Endothelial cell of umbilical vein (primary cell): ENCODE measurements around the gene CMTM2. TPM values are rescaled to one million over a fixed set of nuclear protein-coding genes. Genes with fewer than 3 reads are reported as not detected.

Experiments
- BruUV-seq: library from RNA; stranded (reverse); fragments of 400-500 nt; replicated peaks from 2 replicates; lab custom pipeline; 2021; lab: Mats Ljungman, UMichigan
- CTCF ChIA-PET: fragments of 300-600, 350-600 bp; sonication (Branson Sonifier 250); formaldehyde crosslinking; loops from one replicate; lab custom pipeline; 2021; ENCODE audit warnings: antibody characterized with exemption, inconsistent platforms; lab: Charles Lee
- POLR2A ChIA-PET: fragments of 300-600, 350-600 bp; sonication (Branson Sonifier 250); formaldehyde crosslinking; loops from one replicate; lab custom pipeline; 2021; ENCODE audit warnings: antibody characterized with exemption, inconsistent platforms; lab: Charles Lee
- DNase-seq: peaks from one replicate; pipeline ENCODE4 v3.0.0-alpha.2; 2011; ENCODE audit warnings: low read depth, low spot score
- FAIRE-seq: peaks from 2 replicates; lab custom pipeline; 2011; peaks lifted over from hg19 to GRCh38; lab: Jason Lieb, UNC
- H2AFZ ChIP-seq: 2 replicates; pipeline ENCODE4 v1.6.0; 2012; ENCODE audit warnings: low read depth, low read length, control low read depth, inconsistent platforms
- H3K27ac ChIP-seq: 2 replicates; pipeline ENCODE4 v1.5.1; 2011; ENCODE audit warnings: low read depth, mild to moderate bottlenecking, control low read depth, low read length, moderate library complexity; ENCODE audit not compliant: insufficient read depth
- H3K27me3 ChIP-seq, 2 experiments: 2 replicates each; pipeline versions ENCODE4 v1.6.0 to v1.6.1; 2011; ENCODE audit warnings: low read length in 2 of 2, mixed read lengths in 1 of 2; ENCODE audit not compliant: control insufficient read depth in 2 of 2, insufficient read depth in 2 of 2
- H3K36me3 ChIP-seq, 2 experiments: 2 replicates in 1 of 2; 3 replicates in 1 of 2; pipeline ENCODE4 v1.5.1; 2011; ENCODE audit warnings: low read length in 2 of 2, mild to moderate bottlenecking in 1 of 2, moderate library complexity in 1 of 2; ENCODE audit not compliant: control insufficient read depth in 2 of 2, insufficient read depth in 2 of 2; ENCODE audit errors: extremely low read depth in 1 of 2
- H3K4me1 ChIP-seq: 3 replicates; pipeline ENCODE4 v1.5.1; 2011; ENCODE audit warnings: mild to moderate bottlenecking, low read length; ENCODE audit not compliant: control insufficient read depth, insufficient read depth; ENCODE audit errors: extremely low read depth
- H3K4me2 ChIP-seq: 2 replicates; pipeline ENCODE4 v1.6.1; 2011; ENCODE audit warnings: low read length, control low read depth, mixed read lengths; ENCODE audit not compliant: insufficient read depth
- H3K4me3 ChIP-seq, 3 experiments: fragments of 200-600 bp in 1 of 3; sonication (generic), shearing (Covaris generic) in 1 of 3; replicated peaks in 1 of 3; 2 replicates each; pipeline ENCODE4 v1.5.1; 2011 to 2016; ENCODE audit warnings: control low read depth in 3 of 3, low read length in 3 of 3, mild to moderate bottlenecking in 2 of 3, inconsistent platforms in 1 of 3, low read depth in 1 of 3, moderate library complexity in 1 of 3; ENCODE audit not compliant: insufficient read depth in 1 of 3
- H3K79me2 ChIP-seq: 2 replicates; pipeline ENCODE4 v1.6.0; 2012; ENCODE audit warnings: low read length, inconsistent platforms; ENCODE audit not compliant: control insufficient read depth, insufficient read depth
- H3K9ac ChIP-seq: replicated peaks from 2 replicates; pipeline ENCODE3; 2011; ENCODE audit warnings: low read length, control low read depth; ENCODE audit not compliant: insufficient read depth; ENCODE audit errors: extremely low read depth
- H3K9me1 ChIP-seq: replicated peaks from 3 replicates; pipeline ENCODE4 v1.6.0; 2011; ENCODE audit warnings: mild to moderate bottlenecking, low read length; ENCODE audit not compliant: control insufficient read depth, insufficient read depth; ENCODE audit errors: extremely low read depth
- H3K9me3 ChIP-seq: replicated peaks from 2 replicates; pipeline ENCODE4 v1.5.1; 2012; ENCODE audit warnings: low read length, inconsistent platforms; ENCODE audit not compliant: control insufficient read depth, insufficient read depth
- H4K20me1 ChIP-seq: replicated peaks from 2 replicates; pipeline ENCODE3; 2011; ENCODE audit warnings: mild to moderate bottlenecking, low read length; ENCODE audit not compliant: control insufficient read depth, insufficient read depth; ENCODE audit errors: extremely low read depth
- EZH2 ChIP-seq: IDR thresholded peaks from 2 replicates; pipeline ENCODE4 v1.6.1; 2012; ENCODE audit warnings: borderline replicate concordance, low read depth, mild to moderate bottlenecking, moderate library complexity, low read length, inconsistent platforms; ENCODE audit not compliant: severe bottlenecking
- FOS ChIP-seq: IDR thresholded peaks from 2 replicates; pipeline ENCODE4 v1.6.1; 2011; ENCODE audit warnings: mild to moderate bottlenecking, low read length, moderate library complexity, borderline replicate concordance; ENCODE audit not compliant: insufficient read depth
- GATA2 ChIP-seq: IDR thresholded peaks from 2 replicates; pipeline ENCODE4 v1.7.0; 2011; ENCODE audit warnings: low read depth, mild to moderate bottlenecking, moderate library complexity, mixed read lengths, low read length; ENCODE audit not compliant: insufficient read length, insufficient read depth
- JUN ChIP-seq: IDR thresholded peaks from 2 replicates; pipeline ENCODE4 v1.6.1; 2011; ENCODE audit warnings: borderline replicate concordance, low read depth; ENCODE audit not compliant: insufficient read length, insufficient read depth
- MYC ChIP-seq: IDR thresholded peaks from one replicate; pipeline ENCODE4 v1.6.1; 2011; ENCODE audit warnings: mild to moderate bottlenecking, low read depth, low read length
- POLR2A ChIP-seq: IDR thresholded peaks from 2 replicates; pipeline ENCODE4 v1.6.1; 2012; ENCODE audit warnings: low read depth, mild to moderate bottlenecking, control low read depth, low read length
- POLR2AphosphoS5 ChIP-seq: IDR thresholded peaks from 2 replicates; pipeline ENCODE4 v1.6.1; 2012; ENCODE audit warnings: low read depth, mild to moderate bottlenecking, control low read depth, low read length, moderate library complexity; ENCODE audit not compliant: insufficient read depth
- dilution Hi-C: fragments of 300-500 bp; cut with MboI; formaldehyde crosslinking; loops from one replicate; pipeline ENCODE4 v1.15.0; 2019; ENCODE audit warnings: low sequenced_read_pairs; ENCODE audit not compliant: extremely low pct_ligation_motif_present
- intact Hi-C: fragments of 100-400 bp; cut with micrococcal nuclease; formaldehyde crosslinking; loops from one replicate; pipeline ENCODE4 v1.10.0; 2022
- polyA plus RNA-seq, 4 experiments: library from polyadenylated mRNA; depleted of rRNA in 3 of 4; stranded (reverse) in 3 of 4; unstranded in 1 of 4; fragments of >200 nt; gene quantifications; 2 replicates each; pipeline versions ENCODE4 v1.2.1 to v1.2.3, GENCODE V29; 2011 to 2012; ENCODE audit warnings: missing spikeins in 1 of 4
- total RNA-seq: library from RNA; stranded (reverse); gene quantifications from 2 replicates; pipeline ENCODE4 v1.2.3, GENCODE V29; 2021
- TF ChIP-seq, protein P1 (sequence below), 2 donors: IDR thresholded peaks; 1 replicate in 1 of 2; 2 replicates in 1 of 2; pipeline ENCODE4 v1.5.1; 2011; ENCODE audit warnings: low read length in 2 of 2, mild to moderate bottlenecking in 2 of 2, moderate library complexity in 2 of 2, control low read depth in 1 of 2, inconsistent platforms in 1 of 2, low read depth in 1 of 2; ENCODE audit not compliant: insufficient read depth in 1 of 2; ENCODE audit errors: extremely low read depth in 1 of 2
- TF ChIP-seq, protein P2 (sequence below): IDR thresholded peaks from 2 replicates; pipeline ENCODE4 v1.6.1; 2011; ENCODE audit not compliant: insufficient read depth, insufficient read length

The CMTM2 gene
- total and polyA plus RNA-seq, 2 donors (not counting 3 experiments of a cell fraction or from before 2014, with no cell fraction given) = not detected

DNA sequence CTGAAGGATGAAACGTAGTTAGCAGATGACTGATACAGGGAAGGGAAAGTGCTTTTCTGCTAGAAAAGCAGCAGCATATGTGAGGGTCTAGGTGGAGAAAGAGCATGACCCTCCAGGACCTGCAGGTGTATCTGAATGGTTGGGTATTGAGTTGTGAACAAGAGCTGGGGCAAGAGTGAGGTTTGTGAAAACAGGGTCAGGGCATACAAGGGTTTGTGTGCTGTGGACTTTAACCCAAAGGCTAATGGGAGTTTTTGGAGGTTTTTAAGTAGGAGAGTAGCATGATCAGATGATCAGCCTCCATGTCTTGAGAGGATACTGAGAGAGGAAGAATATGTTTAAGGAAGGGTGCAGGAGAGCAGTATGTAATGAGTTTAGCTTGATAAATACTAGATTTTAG, 19.2 kb upstream of the CMTM2 start:
- H3K4me3 ChIP-seq = no peak overlapping the region
- peaks cover 13% of the 10 kb centered on the region for H3K4me1 ChIP-seq
- no peak for FAIRE-seq
- DNase-seq = no peak
- no peaks in the 10 kb centered on the region for H3K9me3 ChIP-seq
- H3K9me1 ChIP-seq = no peaks in the 10 kb centered on the region
- peaks cover 4 to 11% of the 10 kb centered on the region in 2 experiments for H3K36me3 ChIP-seq
- BruUV-seq = no TSS peak
- H4K20me1 ChIP-seq = no peaks in the 10 kb centered on the region
- POLR2A ChIA-PET = no interaction called here
- no peak overlapping the region for H3K9ac ChIP-seq
- H3K27me3 ChIP-seq = no peaks in the 10 kb centered on the region
- no peak overlapping the region for H2AFZ ChIP-seq
- no peak overlapping the region for H3K27ac ChIP-seq
- CTCF ChIA-PET = interaction anchor here (0.7 kb wide), 1 partner anchor 10 kb away, joined by 3 read pairs; no protein-coding TSS in a partner anchor
- TF ChIP-seq POLR2AphosphoS5 = no peak
- no peak for TF ChIP-seq POLR2A
- no peak for TF ChIP-seq JUN
- TF ChIP-seq MYC = no peak
- no peak for TF ChIP-seq GATA2
- intact Hi-C loops (no loop called here), dilution Hi-C loops (no loop called here)
- peaks cover 38% of the 10 kb centered on the region for H3K79me2 ChIP-seq
- no peak overlapping the region for H3K4me2 ChIP-seq

DNA sequence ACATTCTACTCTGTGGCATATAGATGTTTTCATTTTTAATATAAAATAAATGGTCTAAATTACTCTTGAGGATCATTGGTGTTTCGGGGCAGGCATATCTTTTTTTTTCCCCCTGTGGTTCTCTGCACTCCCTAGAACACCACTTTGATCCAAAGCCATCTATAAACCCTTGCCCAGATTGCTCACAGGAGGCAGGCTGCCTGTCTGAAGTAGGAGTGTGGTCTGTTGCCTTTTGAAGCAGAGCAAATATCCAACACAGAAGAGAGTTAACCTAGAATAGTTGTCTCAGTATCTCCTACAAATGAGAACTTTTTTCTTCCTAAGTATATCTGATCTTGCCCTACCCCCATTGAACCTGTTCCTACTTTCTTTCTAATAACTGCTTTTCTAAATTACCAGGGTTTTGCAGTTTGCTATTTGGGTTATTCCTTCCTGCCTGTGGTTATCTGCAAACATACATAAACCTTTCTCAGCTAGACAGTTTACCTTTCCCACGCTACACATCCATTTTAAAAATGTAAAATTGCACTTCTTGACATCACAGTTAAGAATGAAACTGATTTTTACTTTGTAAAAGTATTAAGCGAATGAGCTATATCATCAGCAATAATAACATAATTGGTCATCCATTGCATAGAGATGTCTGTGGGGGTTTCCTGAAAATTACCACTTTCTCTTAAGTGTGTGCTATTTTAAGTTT, 17.7 kb upstream of the CMTM2 start:
- ChIA-PET CTCF (interaction anchor here (1.1 to 2.7 kb wide), 6 partner anchors 9 to 306 kb away, joined by 3 to 13 read pairs (median 4); partner anchors contain the start of gene CKLF), POLR2A (no interaction called here)
- H4K20me1 ChIP-seq = no peaks in the 10 kb centered on the region
- no TSS peak for BruUV-seq
- peaks cover 4 to 16% of the 10 kb centered on the region in 2 experiments for H3K36me3 ChIP-seq
- H3K4me2 ChIP-seq = no peak overlapping the region
- intact Hi-C loops = no loop called here
- peaks cover 19% of the 10 kb centered on the region for H3K4me1 ChIP-seq
- FAIRE-seq (no peak), DNase-seq (no peak)
- H3K4me3 ChIP-seq = no peak overlapping the region
- no peaks in the 10 kb centered on the region for H3K27me3 ChIP-seq
- H3K9me3 ChIP-seq = no peaks in the 10 kb centered on the region
- no peaks in the 10 kb centered on the region for H3K9me1 ChIP-seq
- peaks cover 30% of the 10 kb centered on the region for H3K79me2 ChIP-seq
- no peak overlapping the region for H3K9ac ChIP-seq
- no peak overlapping the region for H2AFZ ChIP-seq
- dilution Hi-C loops = no loop called here
- H3K27ac ChIP-seq = no peak overlapping the region
- TF ChIP-seq POLR2A (no peak), GATA2 (no peak), EZH2 (no peak), MYC (no peak), POLR2AphosphoS5 (no peak), JUN (no peak), FOS (no peak)
- TF ChIP-seq, protein P1, sequence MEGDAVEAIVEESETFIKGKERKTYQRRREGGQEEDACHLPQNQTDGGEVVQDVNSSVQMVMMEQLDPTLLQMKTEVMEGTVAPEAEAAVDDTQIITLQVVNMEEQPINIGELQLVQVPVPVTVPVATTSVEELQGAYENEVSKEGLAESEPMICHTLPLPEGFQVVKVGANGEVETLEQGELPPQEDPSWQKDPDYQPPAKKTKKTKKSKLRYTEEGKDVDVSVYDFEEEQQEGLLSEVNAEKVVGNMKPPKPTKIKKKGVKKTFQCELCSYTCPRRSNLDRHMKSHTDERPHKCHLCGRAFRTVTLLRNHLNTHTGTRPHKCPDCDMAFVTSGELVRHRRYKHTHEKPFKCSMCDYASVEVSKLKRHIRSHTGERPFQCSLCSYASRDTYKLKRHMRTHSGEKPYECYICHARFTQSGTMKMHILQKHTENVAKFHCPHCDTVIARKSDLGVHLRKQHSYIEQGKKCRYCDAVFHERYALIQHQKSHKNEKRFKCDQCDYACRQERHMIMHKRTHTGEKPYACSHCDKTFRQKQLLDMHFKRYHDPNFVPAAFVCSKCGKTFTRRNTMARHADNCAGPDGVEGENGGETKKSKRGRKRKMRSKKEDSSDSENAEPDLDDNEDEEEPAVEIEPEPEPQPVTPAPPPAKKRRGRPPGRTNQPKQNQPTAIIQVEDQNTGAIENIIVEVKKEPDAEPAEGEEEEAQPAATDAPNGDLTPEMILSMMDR (IDR thresholded peaks at IDR 0.05; ENCODE audit: extremely low read depth in 1 of 2, insufficient read depth in 1 of 2, low read depth in 1 of 2, low read length in 2 of 2) = no peak
- TF ChIP-seq, protein P2, sequence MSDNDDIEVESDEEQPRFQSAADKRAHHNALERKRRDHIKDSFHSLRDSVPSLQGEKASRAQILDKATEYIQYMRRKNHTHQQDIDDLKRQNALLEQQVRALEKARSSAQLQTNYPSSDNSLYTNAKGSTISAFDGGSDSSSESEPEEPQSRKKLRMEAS = no peak
